GM19468 (cell line): ENCODE data around the gene CCDC82.

Experiments
- ATAC-seq: cut with Tn5 transposase; IDR thresholded peaks from one replicate; pipeline ENCODE4 v1.9.1; 2021; ENCODE audit warnings: mild to moderate bottlenecking, moderate library complexity, moderate number of reproducible peaks; ENCODE audit not compliant: unreplicated experiment; ENCODE audit errors: extremely low read depth

CCDC82 gene

GRCh38 chr11:96310236-96310635 lies 79.5 kb downstream of the CCDC82 start:
- no peak for ATAC-seq

GRCh38 chr11:96309643-96310017 lies 80.1 kb downstream of the CCDC82 start:
- no peak for ATAC-seq

GRCh38 chr11:96309016-96309642 lies 80.6 kb downstream of the CCDC82 start:
- no peak for ATAC-seq

GRCh38 chr11:96307776-96308140 lies 82.0 kb downstream of the CCDC82 start:
- no peak for ATAC-seq

GRCh38 chr11:96306933-96307775 lies 82.6 kb downstream of the CCDC82 start:
- no peak for ATAC-seq

GRCh38 chr11:96306600-96306932 lies 83.1 kb downstream of the CCDC82 start:
- ATAC-seq = no peak

GRCh38 chr11:96306071-96306470 lies 83.6 kb downstream of the CCDC82 start:
- no peak for ATAC-seq

- no peak for ATAC-seq
Measured at GRCh38 chr11:96303980-96304379, 85.7 kb downstream of the CCDC82 start.

- ATAC-seq = no peak
Measured at GRCh38 chr11:96303064-96303463, 86.6 kb downstream of the CCDC82 start.
